IPS-NIHi7 (cell line): ENCODE data around the gene PHKB.

Experiments used
- DNase-seq: peaks from one replicate; pipeline ENCODE4 v3.0.0; 2012; ENCODE audit warnings: mixed read lengths; ENCODE audit errors: extremely low spot score

The PHKB gene

DNA sequence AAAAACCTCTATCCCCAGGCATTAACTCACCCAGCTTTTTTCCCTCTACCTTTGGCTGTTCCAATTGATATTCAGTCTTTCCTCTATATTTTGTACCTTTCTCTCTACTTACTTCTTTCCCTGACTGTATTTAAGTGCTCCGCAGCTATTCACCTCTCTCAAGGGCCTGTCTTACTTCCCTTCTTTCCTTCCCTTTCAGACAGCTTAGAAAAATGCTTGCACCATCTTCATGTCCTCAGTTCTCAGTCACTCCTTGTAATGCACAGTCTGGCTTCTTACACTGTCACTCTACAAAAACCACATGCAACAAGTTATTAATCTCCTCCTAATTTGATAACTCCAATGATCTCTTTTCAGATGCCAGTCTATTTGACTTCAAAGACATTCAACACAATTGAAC, 163.4 kb downstream of the PHKB start:
- DNase-seq = no peak

GRCh38 chr16:47625115-47625567, 164.0 kb downstream of the PHKB start:
- no peak for DNase-seq

DNA sequence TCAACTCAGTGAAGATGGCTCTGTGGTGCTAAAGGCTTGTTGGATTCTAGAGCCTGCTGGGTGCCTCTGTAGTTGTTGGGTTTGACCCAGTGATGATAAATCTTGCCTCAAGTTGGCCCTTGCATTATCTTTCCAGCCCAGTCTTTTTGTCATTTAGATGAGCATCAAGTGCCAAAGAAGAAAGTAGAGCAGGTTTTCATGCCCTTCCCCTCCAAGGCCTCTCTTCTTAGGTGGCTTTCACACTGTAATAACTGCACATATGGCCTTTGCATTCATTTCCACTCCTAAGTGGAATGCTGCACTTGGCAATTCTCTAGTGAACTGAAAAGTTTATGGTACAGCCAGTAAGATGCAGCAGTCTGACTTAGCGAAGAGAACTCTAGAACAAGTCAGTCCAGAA, 165.1 kb downstream of the PHKB start:
- no peak for DNase-seq

DNA sequence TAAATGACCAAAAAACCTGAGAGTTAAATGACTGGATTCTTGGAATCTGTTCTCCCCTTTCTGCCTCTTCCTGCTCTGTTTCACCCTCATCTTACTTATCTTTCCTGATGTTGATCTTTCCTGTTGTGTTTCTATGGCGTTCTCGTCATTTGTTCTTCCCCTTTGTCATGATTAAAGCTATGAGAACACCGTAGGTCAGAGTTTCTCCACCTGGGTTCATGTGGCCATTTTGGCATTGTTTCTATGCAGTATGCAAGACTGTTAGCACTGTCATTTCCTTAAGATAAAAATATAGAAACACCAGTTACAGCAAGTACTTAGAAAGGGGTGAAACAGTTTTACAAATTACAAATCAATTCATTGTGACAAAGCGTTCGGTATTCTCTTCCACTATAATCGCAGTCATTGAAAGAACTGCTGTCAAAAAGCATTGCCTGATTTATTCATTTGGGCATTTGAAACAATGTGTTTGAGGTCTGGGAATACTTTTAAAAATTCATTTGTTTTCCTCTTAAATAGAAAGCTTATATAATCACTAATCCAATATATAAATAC, 166.0 kb downstream of the PHKB start:
- DNase-seq = no peak

GRCh38 chr16:47627721-47628120, 166.6 kb downstream of the PHKB start:
- DNase-seq = no peak

DNA sequence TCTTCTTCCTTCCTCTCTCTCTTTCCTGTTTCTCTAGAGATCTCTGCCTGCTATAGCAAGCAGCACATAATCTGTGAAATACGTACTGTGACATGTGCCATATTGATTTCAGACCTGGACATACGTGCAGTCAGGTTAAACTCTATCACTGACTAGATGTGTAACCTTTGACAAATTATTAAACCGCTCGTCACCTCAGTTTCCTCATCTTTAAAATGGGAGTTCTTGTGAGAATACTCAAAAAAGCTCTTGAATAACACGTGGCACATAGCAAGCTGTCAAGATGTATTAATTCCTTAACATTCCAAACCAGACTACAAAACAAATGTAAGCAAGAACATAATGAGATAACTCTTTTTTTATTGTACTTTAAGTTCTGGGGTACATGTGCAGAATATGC, 170.0 kb downstream of the PHKB start:
- no peak for DNase-seq

GRCh38 chr16:47634126-47634525, 173.0 kb downstream of the PHKB start:
- DNase-seq = no peak

DNA sequence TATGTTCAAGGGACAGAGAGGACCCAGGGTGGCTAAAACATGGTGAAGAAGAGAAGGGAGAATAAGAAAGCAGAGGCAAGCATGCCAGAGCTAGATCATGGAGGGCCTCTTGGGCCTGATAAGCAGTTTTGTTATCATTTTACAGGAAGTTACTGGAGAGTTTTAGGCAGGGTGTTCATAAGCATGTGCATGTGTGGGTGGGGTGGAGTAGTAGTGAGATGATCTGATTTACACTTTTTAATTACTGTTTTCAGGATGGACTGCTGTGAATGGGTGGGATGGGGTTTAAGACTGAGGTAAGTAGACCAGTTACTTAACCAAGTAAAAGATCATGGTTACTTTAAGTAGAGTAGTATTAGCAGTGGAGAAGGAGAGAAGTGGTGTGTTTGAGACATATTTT, 173.6 kb downstream of the PHKB start:
- no peak for DNase-seq

DNA sequence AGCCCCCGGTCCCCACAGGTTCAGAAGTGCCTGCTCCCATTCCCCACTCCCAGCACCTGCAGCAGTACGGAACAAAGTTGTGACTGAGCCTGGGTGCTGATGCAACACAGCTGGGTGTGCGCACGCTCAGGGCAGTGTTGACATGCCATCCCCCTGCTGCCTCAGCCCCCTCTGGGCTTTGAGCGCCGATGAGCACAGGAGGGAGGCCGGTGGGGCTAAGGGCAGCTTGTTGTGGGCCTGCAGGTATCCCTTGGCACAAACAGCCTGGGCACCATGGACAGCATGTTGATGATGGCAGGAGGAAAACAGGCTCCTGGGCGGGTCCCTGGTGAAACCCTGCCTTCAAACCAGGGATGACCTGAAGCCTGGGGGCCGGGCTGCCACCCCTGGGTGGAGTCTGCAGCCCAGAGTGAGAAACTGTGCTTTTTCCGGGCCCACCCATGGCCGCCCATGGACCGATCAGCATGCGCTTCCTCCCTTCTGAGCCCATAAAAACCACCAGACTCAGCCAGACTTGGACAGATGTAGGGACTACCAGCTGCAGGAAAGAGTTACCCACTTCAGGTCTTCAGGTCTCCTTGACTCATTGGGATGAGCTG, 175.5 kb downstream of the PHKB start:
- DNase-seq = no peak

DNA sequence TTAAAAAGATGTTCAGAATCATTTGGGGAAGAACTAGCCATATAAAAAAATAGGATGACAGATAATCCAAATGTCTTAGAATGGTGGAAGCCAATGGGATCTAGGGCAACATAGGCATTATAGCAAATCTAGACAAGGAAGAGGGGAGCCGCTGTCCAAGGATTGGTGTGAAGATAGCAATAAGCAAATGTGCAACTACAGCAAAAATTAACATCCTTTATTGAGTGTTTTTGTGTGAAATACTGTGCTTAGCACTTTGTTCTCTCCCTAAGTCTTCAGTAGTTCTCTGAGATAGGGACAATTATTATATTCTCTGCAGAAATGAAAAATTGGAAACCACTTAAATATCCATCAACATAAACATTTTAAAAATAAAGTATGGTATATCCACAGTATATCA, 177.0 kb downstream of the PHKB start:
- DNase-seq = no peak

- DNase-seq = no peak
These were observed 179.5 kb downstream of the PHKB start for GRCh38 chr16:47640661-47641060.

- DNase-seq = no peak
These were observed 182.3 kb downstream of the PHKB start for GRCh38 chr16:47643323-47644000.

- DNase-seq = no peak
These were observed 183.0 kb downstream of the PHKB start for GRCh38 chr16:47644166-47644565.

DNA sequence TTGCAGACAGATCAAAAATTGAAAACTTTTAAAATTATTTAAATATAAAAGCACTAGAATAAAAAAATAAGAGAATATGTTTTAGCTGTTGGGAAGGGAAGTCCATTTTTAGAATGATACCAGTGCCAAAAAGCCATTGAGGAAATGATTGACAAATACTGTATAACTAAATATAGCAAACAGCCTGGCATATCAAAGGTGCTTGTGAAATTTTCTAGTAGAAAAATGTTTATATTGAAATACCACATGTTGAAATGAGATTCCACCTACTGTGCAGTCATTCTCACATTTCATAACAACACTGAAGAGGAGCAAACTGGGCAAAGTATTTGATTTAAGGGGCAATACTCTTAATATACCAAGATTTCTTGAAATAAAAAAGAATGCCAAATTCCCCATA, 183.5 kb downstream of the PHKB start:
- DNase-seq = no peak

- DNase-seq = no peak
These were observed 185.8 kb downstream of the PHKB start for GRCh38 chr16:47646914-47647313.

GRCh38 chr16:47657032-47657431, 195.9 kb downstream of the PHKB start:
- no peak for DNase-seq

DNA sequence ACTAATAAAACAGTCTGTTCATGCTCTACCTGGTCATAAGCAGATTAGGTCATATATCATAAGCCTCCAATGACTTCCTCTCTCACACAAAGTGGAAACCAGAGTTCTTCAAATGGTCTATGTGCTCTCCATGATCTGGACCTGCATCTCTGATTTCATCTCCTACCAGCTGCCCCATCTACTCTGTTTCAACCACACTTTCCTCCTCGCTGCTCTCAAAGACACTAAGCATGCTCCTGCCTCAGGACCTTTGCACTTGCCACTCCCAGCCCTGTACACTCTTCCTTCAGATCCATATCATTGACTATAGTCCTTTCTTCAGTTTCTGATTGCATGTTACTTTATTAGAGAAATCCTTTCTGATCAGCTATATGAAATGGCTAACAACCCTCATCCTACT, 196.8 kb downstream of the PHKB start:
- no peak for DNase-seq

- DNase-seq = no peak
These were observed 199.4 kb downstream of the PHKB start for GRCh38 chr16:47660540-47660939.

- DNase-seq = no peak
These were observed 203.7 kb downstream of the PHKB start for GRCh38 chr16:47664653-47665325.

- DNase-seq = no peak
These were observed 205.3 kb downstream of the PHKB start for GRCh38 chr16:47666434-47666833.

DNA sequence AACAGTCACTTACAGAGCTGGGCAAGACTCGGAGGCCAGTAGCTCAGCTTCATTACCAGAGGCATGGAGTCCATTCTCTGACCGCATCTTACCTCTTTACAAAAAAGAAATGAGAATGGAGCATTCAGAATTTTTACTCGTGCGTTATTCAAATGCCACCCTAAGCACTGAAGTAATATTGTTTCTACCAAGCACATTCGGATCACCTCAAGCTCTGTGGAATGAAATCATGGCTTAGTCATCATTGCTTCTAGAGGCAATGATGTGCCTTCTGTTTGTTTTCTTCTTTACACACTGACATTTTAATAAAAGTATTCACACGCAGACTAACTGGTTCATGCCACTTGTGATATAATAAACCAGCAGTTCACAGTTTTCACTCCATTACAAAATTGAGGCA, 206.8 kb downstream of the PHKB start:
- no peak for DNase-seq

DNA sequence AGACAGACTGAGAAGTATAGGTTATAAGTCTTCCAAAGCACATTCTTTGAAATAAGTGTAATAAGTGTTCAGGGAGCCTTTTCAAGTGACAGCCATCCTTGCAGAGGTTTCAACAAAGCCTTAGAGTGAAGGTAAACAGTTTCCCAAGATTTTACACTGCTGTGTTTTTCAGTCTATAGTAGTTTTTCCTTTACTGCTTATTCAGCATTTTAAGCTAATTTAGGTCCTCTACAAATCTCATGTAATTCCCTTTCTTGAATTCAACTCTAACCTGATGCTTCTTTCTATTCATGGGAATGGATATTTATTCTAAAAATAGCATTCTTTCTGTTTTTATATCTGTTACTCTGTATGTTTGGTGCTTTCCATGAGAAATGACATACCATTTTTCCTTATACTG, 211.3 kb downstream of the PHKB start:
- no peak for DNase-seq

DNA sequence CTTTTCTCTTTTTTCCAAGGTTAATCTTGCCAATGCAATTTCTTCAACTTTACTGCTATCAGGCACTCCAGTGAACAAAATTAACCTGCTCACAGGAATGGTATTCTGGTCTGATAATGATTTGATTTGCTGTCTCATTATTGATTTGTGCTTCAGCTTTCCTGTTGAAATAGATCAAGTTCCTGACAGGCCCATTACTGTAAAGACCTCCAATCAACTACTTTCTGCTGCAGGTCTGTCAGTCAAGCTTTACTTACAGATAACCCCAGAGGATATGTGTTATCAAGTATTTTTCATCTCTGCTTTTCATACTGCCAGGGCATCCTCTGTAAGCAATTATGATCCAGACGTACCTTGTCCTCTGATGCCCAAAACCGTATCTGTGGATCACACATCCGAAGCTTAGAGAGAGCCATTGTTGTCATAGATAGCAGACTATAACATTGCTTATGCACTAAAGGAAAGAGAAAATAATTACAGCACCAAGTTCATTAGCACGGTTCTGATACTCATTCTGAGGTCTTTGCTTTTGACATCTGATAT, 215.6 kb downstream of the PHKB start:
- no peak for DNase-seq
